Heart left ventricle (tissue), 16 donors: Measurements from ENCODE around the gene WAC. TPM values are rescaled to one million over a fixed set of nuclear protein-coding genes. Genes with fewer than 3 reads are reported as not detected.
"Not testable (repeated sequence)": the region's sequence is repeated elsewhere in the genome, so short reads cannot be mapped to it uniquely, and the experiment has no call there.

Experiments used
- ATAC-seq, 4 donors: fragments of 200-7000 bp; cut with Tn5 transposase; one replicate each; pipeline ENCODE4 v1.9.1; 2020 to 2022; ENCODE audit warnings: moderate library complexity in 4 of 4, mild to moderate bottlenecking in 3 of 4, moderate number of reproducible peaks in 1 of 4
- DNase-seq, 5 donors: peaks; one replicate each; pipeline ENCODE4 v3.0.0-alpha.2; 2020
- H3K27ac ChIP-seq, 12 donors: fragments of 200-600 bp; sonication (generic) in 4 of 12; one replicate each; pipeline versions ENCODE4 v1.5.0 to v1.8.0; 2016 to 2022; ENCODE audit warnings: mild to moderate bottlenecking in 2 of 12
- H3K27me3 ChIP-seq, 9 donors: fragments of 200-600 bp; sonication (generic) in 2 of 9; one replicate each; pipeline versions ENCODE4 v1.5.1 to v1.8.0; 2016 to 2022; ENCODE audit warnings: mild to moderate bottlenecking in 3 of 9
- H3K36me3 ChIP-seq, 9 donors: fragments of 200-600 bp; sonication (generic) in 2 of 9; one replicate each; pipeline versions ENCODE4 v1.5.0 to v1.8.0; 2018 to 2022; ENCODE audit warnings: mild to moderate bottlenecking in 2 of 9
- H3K4me1 ChIP-seq, 12 donors: fragments of 200-600 bp; sonication (generic) in 4 of 12; one replicate each; pipeline versions ENCODE4 v1.5.0 to v1.8.0; 2016 to 2022; ENCODE audit warnings: mild to moderate bottlenecking in 3 of 12
- H3K4me3 ChIP-seq, 12 donors: fragments of 200-600 bp; sonication (generic) in 4 of 12; one replicate each; pipeline versions ENCODE4 v1.5.0 to v1.8.0; 2017 to 2022; ENCODE audit warnings: mild to moderate bottlenecking in 9 of 12, moderate library complexity in 4 of 12
- H3K9me3 ChIP-seq, 12 donors: fragments of 200-600 bp; sonication (generic) in 4 of 12; one replicate each; pipeline versions ENCODE4 v1.5.0 to v1.8.0; 2016 to 2022; ENCODE audit warnings: mild to moderate bottlenecking in 1 of 12
- POLR2A ChIP-seq, 2 donors: fragments of 450-650 bp; IDR thresholded peaks; one replicate each; pipeline ENCODE4 v1.6.1; 2017; ENCODE audit warnings: antibody characterized with exemption in 2 of 2, mild to moderate bottlenecking in 2 of 2, moderate library complexity in 2 of 2
- WGBS, 4 donors: extraction: QIAGEN DNeasy Blood & Tissue Kit in 2 of 4; methylation state at CpG; one replicate each; pipeline versions ENCODE4 v1.1.5 to v1.1.7; 2013 to 2018; 5-methylcytosine and 5-hydroxymethylcytosine counted together
- intact Hi-C, 10 donors: fragments of 100-400 bp; cut with DNase I; formaldehyde crosslinking; loops; one replicate each; pipeline versions ENCODE4 v1.11.1 to v1.14.2; 2022
- long read RNA-seq, 3 donors: library from polyadenylated mRNA; unstranded; transcript quantifications; one replicate each; pipeline ENCODE4 v2.0.0, GENCODE V29; 2020 to 2021
- polyA plus RNA-seq, 2 donors: library from polyadenylated mRNA; stranded (reverse); fragments of 200-250 nt; gene quantifications; one replicate each; pipeline ENCODE4 v1.2.3, GENCODE V29; 2013
- total RNA-seq, 9 donors: library from RNA; depleted of rRNA in 2 of 9; stranded (reverse); fragments of >200 nt in 2 of 9; fragmentation: NEBNext Ultra II Directional in 3 of 9; extraction: Animal tissue kit (Norgen Biotek cat#: 25700) in 3 of 9; gene quantifications; one replicate each; pipeline versions ENCODE4 v1.1.0 to v1.2.4, GENCODE V29; 2016 to 2023
- TF ChIP-seq, protein P1 (sequence below), 12 donors: fragments of 200-600 bp; sonication (generic) in 4 of 12; IDR thresholded peaks; one replicate each; pipeline versions ENCODE4 v1.5.0 to v1.8.0; 2018 to 2022; ENCODE audit warnings: antibody characterized with exemption in 12 of 12, mild to moderate bottlenecking in 5 of 12
- donor health status: ischemic (EF 13 %, LVEDD 7.1; RV severe dilation, severe dysfunction).
- donor health status: healthy with polysubstance abuse.
- donor health status: DM: no; HTN: yes; CAD: no.
- donor health status: DM: no; HTN: no; CAD: no.
- donor health status: ischemic (EF 25% LVEDD 6.9; RV normal size, moderate dysfunction).
- donor health status: ischemic (EF 25% LVEDD 5.7; RV mildly dilated, moderate dysfunction).
- donor health status: healthy.
- donor health status: DM: yes; HTN: yes; CAD: no.
- donor health status: ischemic (EF 35%, LVEDD 5.7; RV mildly dilated, moderate dysfunction).
- donor health status: nonischemic (EF 11% LVEDD 7.7; RV severe dilation, severe dysfunction).
- donor health status: DM: yes; HTN: yes; CAD: no.
- donor health status: PGD.
- donor health status: ischemic (EF 29% LVEDD 5.4; RV normal size, mild dysfunction).
- donor health status: nonischemic (EF 23%, LVEDD 6.1; RV moderate dilation, normal function).

WAC gene
- total RNA-seq (100 to 1,000 TPM in 7 of 9 donors, 10 to 100 TPM in 2; 83.6 to 124 (median 104) TPM), polyA plus RNA-seq (10 to 100 TPM; 16.8 to 66.4 TPM)
- long read RNA-seq, donor 1, full-length matches to known transcripts: 19 of 53 reads
- long read RNA-seq, donor 1, partial matches to known transcripts: 18 of 53 reads
- long read RNA-seq, donor 1, other reads (novel, unspliced or antisense): 16 of 53 reads
- long read RNA-seq, donor 2, full-length matches to known transcripts: 18 of 84 reads
- long read RNA-seq, donor 2, partial matches to known transcripts: 33 of 84 reads
- long read RNA-seq, donor 2, other reads (novel, unspliced or antisense): 33 of 84 reads
- long read RNA-seq, donor 3, full-length matches to known transcripts: 24 of 64 reads
- long read RNA-seq, donor 3, partial matches to known transcripts: 12 of 64 reads
- long read RNA-seq, donor 3, other reads (novel, unspliced or antisense): 28 of 64 reads

DNA sequence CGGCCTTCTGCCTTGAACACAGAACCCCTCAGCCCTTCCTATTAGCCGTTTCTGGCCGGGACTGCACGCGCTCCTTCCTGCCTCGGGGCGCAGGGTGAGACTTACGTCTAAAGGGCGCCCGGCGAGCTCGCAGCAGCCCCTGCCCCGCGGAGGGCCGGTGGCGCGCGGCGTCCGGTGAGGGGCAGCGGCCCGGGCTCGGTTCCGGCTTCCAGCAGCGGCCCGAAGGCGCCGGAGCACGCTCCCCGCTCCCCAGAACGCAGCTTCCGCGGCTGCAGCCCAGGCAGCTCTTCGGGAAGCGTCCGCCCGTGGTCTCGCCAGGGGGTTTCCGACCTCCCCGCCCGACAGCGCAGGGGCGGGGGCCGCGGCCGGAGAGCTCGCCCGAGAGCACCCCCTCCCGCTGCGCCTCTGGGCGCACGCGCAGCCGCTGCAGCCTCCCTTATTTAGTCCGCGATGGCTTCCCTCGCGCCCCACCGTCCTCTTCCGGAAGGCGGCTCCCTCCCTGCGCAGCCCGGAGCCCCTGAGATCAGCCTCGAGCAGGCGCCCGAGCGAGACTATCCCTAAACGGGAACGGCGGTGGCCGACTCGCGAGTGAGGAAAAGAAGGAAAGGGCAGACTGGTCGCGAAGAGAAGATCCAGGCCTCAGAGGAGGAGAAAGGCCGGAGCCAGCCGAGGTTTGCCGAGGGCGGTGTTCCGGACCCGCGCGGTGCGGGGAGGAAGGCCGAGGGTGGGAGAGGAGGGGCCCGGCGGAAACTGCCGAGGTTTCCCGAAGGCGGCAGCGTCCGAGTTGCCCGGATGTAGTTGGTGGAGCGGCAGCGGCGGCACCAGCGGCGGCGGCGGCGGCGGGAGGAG, at the start of gene WAC:
WAC (plus strand) TSS at position 782 of the 849 bp plus-strand sequence. CDS start 462 bp downstream, outside the sequence.
- TF ChIP-seq, protein P1, sequence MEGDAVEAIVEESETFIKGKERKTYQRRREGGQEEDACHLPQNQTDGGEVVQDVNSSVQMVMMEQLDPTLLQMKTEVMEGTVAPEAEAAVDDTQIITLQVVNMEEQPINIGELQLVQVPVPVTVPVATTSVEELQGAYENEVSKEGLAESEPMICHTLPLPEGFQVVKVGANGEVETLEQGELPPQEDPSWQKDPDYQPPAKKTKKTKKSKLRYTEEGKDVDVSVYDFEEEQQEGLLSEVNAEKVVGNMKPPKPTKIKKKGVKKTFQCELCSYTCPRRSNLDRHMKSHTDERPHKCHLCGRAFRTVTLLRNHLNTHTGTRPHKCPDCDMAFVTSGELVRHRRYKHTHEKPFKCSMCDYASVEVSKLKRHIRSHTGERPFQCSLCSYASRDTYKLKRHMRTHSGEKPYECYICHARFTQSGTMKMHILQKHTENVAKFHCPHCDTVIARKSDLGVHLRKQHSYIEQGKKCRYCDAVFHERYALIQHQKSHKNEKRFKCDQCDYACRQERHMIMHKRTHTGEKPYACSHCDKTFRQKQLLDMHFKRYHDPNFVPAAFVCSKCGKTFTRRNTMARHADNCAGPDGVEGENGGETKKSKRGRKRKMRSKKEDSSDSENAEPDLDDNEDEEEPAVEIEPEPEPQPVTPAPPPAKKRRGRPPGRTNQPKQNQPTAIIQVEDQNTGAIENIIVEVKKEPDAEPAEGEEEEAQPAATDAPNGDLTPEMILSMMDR (IDR thresholded peaks at IDR 0.05): peak in 4 of 12 donors; percentile 13 to 41 (median 26)
- TF ChIP-seq POLR2A (IDR thresholded peaks at IDR 0.05): peak in 1 of 2 donors; percentile 80
- peak within 1 kb of the TSS; percentile 78 to 99 (median 95) for H3K4me3 ChIP-seq
- H3K9me3 ChIP-seq: no peaks in the 10 kb centered on the region
- ATAC-seq (peak; percentile 95 to 97 (median 96)), DNase-seq (peak; percentile 97 to 99 (median 97))
- no peaks in the 10 kb centered on the region for H3K27me3 ChIP-seq
- H3K27ac ChIP-seq: peak within 1 kb of the TSS; percentile 96 to 100 (median 100)
- peaks cover 0 to 56% (median 29%) of the 10 kb centered on the region in 12 donors for H3K4me1 ChIP-seq
- 0 to 1% (median 0%) methylated on average over 40 to 102 of the region's 102 CpGs for WGBS, 4 donors
- peaks cover 0 to 32% (median 26%) of the 10 kb centered on the region in 9 donors for H3K36me3 ChIP-seq
- intact Hi-C loops: loop anchor here in 7 of 10 donors (1.0 to 10.0 kb wide), 6 partner anchors 50 to 100 kb away; no protein-coding TSS in a partner anchor

DNA sequence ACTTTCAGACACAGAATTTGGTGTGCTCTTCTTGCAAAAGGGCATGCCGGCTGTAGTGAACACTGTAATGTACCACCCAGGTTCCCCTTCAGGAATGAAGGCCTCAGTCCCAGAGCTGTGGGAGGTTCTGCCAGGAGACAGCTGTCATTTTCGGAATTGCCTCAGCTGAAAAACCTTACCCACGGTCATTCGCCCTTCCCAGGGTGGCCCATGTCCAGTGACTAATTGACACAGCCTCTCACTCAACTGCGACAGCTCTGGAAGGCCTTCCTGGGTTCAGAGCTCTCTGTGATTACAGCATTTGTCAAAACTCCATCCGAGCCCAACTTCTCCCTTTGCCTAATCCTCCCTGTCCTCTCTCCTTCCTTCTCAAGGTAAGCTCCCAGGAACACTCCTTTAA, 43.7 kb upstream of the WAC start:
- 85 to 92% (median 88%) methylated on average over 5 to 6 of the region's 6 CpGs for WGBS, 4 donors
- intact Hi-C loops: no loop called here

DNA sequence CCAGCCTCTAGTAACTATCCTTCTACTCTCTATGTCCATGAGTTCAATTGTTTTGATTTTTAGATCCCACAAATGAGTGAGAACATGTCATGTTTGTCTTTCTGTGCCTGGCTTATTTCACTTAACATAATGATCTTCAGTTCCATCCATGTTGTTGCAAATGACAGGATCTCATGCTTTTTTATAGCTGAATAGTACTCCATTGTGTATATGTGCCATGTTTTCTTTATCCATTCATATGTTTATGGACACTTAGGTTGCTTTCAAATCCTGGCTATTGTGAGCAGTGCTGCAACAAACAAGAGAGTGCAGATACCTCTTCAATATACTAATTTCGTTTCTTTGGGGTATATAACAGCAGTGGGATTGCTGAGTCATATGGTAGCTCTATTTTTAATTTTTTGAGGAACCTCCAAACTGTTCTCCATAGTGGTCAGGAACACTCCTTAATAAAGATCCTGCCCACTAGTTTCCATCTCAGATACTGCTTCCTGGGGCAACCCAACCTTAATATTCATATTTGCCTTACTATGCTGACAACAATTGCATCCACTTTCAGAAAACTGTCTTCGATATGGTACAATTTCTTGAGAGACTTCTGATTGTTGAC, 42.6 kb upstream of the WAC start:
- peaks cover 0 to 28% (median 0%) of the 10 kb centered on the region in 12 donors for H3K4me1 ChIP-seq
- intact Hi-C loops, H3K36me3 ChIP-seq, H3K4me3 ChIP-seq, H3K27me3 ChIP-seq, H3K9me3 ChIP-seq, H3K27ac ChIP-seq, DNase-seq, ATAC-seq: not testable (repeated sequence)
- WGBS, 4 donors: 82 to 94% (median 89%) methylated on average over 2 of the region's 2 CpGs

More for the DNA sequence above, 43.7 kb upstream of the WAC start:
- no peak overlapping the region for H3K27ac ChIP-seq
- no peaks in the 10 kb centered on the region for H3K36me3 ChIP-seq
- ATAC-seq (no peak), DNase-seq (no peak)
- no peaks in the 10 kb centered on the region for H3K27me3 ChIP-seq
- no peak overlapping the region for H3K4me3 ChIP-seq
- H3K4me1 ChIP-seq: peaks cover 0 to 28% (median 0%) of the 10 kb centered on the region in 12 donors
- no peaks in the 10 kb centered on the region for H3K9me3 ChIP-seq
- TF ChIP-seq, protein P1 (IDR thresholded peaks at IDR 0.05): no peak
- TF ChIP-seq POLR2A (IDR thresholded peaks at IDR 0.05): no peak

DNA sequence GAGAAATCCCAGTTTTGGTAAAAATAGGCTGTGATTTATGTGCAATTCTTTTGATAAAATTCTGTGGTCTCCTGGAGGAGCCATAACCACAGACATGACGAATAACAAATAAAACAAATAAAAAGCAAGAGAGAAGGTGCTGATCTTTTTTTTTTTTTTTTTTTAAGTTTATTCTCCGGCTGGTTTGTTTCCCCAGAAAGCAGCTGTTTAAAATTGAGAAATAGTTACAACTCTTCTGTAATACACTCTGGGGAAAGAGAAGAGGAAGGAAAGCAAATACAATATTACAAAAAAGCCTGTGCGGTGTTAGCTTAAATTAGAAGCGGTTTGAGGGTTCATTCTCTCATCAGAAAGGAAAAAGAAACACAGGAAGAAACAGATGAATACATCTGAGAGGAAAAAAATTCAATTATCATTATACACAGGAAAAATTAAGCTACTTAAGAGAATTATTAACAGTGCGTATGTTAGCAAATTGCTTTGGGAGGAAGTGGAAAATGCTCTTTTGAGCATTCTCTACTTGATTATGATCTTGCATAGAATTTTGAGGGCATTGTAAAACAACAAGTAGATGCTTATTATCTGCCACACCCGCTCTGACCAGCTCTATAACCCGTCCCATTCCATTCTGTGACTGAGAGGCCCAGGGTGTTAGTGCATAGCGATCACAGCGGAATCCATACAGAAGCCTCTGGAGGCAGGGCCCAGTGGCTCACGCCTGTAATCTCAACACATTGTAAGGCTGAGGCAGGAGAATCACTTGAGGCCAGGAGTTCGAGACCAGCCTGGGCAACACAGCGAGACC, 40.6 kb upstream of the WAC start:
- no peaks in the 10 kb centered on the region for H3K36me3 ChIP-seq
- peaks cover 0 to 44% (median 3%) of the 10 kb centered on the region in 12 donors for H3K4me1 ChIP-seq
- no peaks in the 10 kb centered on the region for H3K9me3 ChIP-seq
- intact Hi-C loops: no loop called here
- no peak for DNase-seq
- no peaks in the 10 kb centered on the region for H3K27me3 ChIP-seq
- 62 to 71% (median 69%) methylated on average over 12 of the region's 12 CpGs for WGBS, 4 donors
- peak overlapping the region in 1 of 12 donors; percentile 36 for H3K4me3 ChIP-seq
- ATAC-seq: peak in 2 of 4 donors; percentile 34 to 39
- TF ChIP-seq, protein P1 (IDR thresholded peaks at IDR 0.05): no peak
- TF ChIP-seq POLR2A (IDR thresholded peaks at IDR 0.05): no peak
- peak overlapping the region in 3 of 12 donors; percentile 10 to 77 (median 18) for H3K27ac ChIP-seq
